Upper lobe of right lung (tissue), 1 donor: ENCODE measurements around the gene KCTD4. TPM values are rescaled to one million over a fixed set of nuclear protein-coding genes. Genes with fewer than 3 reads are reported as not detected.

Source experiments
- ATAC-seq: fragments of 200-7000 bp; cut with Tn5 transposase; one replicate; pipeline ENCODE4 v1.9.1; 2020; ENCODE audit warnings: mild to moderate bottlenecking, moderate library complexity
- DNase-seq: peaks from one replicate; pipeline ENCODE4 v3.0.0-alpha.2; 2020
- H3K27ac ChIP-seq: fragments of 200-600 bp; one replicate; pipeline ENCODE4 v1.8.0; 2022
- H3K27me3 ChIP-seq: fragments of 200-600 bp; one replicate; pipeline ENCODE4 v1.8.0; 2022; ENCODE audit warnings: mild to moderate bottlenecking
- H3K36me3 ChIP-seq: fragments of 200-600 bp; one replicate; pipeline ENCODE4 v1.8.0; 2022
- H3K4me1 ChIP-seq: fragments of 200-600 bp; one replicate; pipeline ENCODE4 v1.8.0; 2022
- H3K4me3 ChIP-seq: fragments of 200-600 bp; one replicate; pipeline ENCODE4 v1.8.0; 2022; ENCODE audit warnings: mild to moderate bottlenecking
- H3K9me3 ChIP-seq: fragments of 200-600 bp; one replicate; pipeline ENCODE4 v1.8.0; 2022
- intact Hi-C: fragments of 100-400 bp; cut with DNase I; formaldehyde crosslinking; loops from one replicate; pipeline ENCODE4 v1.11.0; 2022
- total RNA-seq: library from RNA; stranded (reverse); fragmentation: NEBNext Ultra II Directional; extraction: Animal tissue kit (Norgen Biotek cat#: 25700); gene quantifications from one replicate; pipeline ENCODE4 v1.2.1, GENCODE V29; 2021
- TF ChIP-seq, protein P1 (sequence below): fragments of 200-600 bp; IDR thresholded peaks from one replicate; pipeline ENCODE4 v1.8.0; 2022; ENCODE audit warnings: antibody characterized with exemption
- donor health status: DM: no; HTN: yes; CAD: no; lungs with severe emphysema.

KCTD4 gene
- total RNA-seq, 1 donor from 2014 or later, result not detected

DNA sequence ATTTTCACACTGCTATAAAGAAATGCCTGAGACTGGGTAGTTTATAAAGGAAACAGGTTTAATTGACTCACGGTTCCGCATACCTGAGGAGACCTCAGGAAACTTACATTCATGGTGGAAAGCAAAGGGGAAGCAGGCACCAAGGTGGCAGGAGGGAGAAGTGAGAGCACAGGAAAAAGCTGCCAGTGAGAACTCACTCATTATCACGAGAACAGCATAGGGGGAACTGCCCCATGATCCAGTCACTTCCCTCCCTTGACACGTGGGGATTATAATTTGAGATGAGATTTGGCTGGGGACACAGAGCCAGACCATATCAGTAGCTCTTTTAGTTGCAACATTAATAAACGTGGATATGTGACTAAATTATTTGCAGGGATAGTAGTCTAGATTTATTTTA lies 4.3 kb upstream of the KCTD4 start:
- H3K27ac ChIP-seq, result no peak overlapping the region
- DNase-seq (no peak), ATAC-seq (no peak)
- TF ChIP-seq, protein P1, sequence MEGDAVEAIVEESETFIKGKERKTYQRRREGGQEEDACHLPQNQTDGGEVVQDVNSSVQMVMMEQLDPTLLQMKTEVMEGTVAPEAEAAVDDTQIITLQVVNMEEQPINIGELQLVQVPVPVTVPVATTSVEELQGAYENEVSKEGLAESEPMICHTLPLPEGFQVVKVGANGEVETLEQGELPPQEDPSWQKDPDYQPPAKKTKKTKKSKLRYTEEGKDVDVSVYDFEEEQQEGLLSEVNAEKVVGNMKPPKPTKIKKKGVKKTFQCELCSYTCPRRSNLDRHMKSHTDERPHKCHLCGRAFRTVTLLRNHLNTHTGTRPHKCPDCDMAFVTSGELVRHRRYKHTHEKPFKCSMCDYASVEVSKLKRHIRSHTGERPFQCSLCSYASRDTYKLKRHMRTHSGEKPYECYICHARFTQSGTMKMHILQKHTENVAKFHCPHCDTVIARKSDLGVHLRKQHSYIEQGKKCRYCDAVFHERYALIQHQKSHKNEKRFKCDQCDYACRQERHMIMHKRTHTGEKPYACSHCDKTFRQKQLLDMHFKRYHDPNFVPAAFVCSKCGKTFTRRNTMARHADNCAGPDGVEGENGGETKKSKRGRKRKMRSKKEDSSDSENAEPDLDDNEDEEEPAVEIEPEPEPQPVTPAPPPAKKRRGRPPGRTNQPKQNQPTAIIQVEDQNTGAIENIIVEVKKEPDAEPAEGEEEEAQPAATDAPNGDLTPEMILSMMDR, result no peak
- H3K9me3 ChIP-seq, result no peaks in the 10 kb centered on the region
- no peak overlapping the region for H3K4me3 ChIP-seq
- peaks cover 4% of the 10 kb centered on the region for H3K4me1 ChIP-seq
- intact Hi-C loops, result no loop called here
- no peaks in the 10 kb centered on the region for H3K27me3 ChIP-seq
- peaks cover 6% of the 10 kb centered on the region for H3K36me3 ChIP-seq

DNA sequence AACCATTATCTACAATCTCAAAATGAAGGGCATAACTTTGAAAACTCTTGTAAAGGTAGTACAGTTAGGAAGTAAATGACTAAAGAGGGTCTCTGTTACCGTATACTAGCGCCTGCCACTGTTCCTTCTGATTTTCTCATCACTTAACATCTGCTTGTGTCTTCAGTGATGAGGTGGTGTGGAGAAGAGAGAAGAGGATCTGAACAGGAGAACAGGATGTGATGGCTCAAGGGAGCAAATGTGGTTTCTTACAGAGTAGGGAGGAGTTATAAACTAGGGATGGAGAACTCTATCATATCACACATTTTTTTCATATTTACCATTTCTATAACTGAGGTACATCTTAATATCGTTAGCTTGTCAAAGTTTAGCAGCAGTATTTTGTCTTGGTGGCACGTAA lies 1.1 kb downstream of the KCTD4 start:
- Histone ChIP-seq H3K27me3 (no peaks in the 10 kb centered on the region), H3K4me1 (peaks cover 11% of the 10 kb centered on the region), H3K4me3 (no peak overlapping the region), H3K9me3 (no peaks in the 10 kb centered on the region), H3K27ac (no peak overlapping the region), H3K36me3 (no peaks in the 10 kb centered on the region)
- no peak for ATAC-seq
- intact Hi-C loops, result no loop called here
- DNase-seq, result no peak
- TF ChIP-seq, protein P1, result no peak

DNA sequence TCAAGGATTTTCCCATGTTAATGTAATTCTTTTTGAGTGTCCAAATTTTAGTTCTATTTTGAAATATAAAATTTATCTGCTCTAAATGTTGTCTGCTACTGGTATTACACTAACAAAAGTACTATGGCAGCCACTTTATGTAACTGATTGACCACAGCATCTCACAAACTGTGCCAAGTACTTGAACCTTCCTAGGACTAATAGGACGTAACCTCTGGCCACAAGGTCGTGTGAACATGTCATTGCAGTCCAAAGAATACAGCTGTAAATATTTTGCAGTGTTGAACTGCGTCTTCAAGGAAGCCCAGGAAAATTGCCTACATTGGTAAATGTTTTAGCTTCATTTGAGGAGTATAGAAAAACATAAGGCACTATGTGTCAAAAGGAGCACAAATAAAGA lies 1.9 kb downstream of the KCTD4 start:
- H3K27ac ChIP-seq, result no peak overlapping the region
- H3K36me3 ChIP-seq, result no peaks in the 10 kb centered on the region
- TF ChIP-seq, protein P1, result no peak
- H3K27me3 ChIP-seq, result no peaks in the 10 kb centered on the region
- H3K4me3 ChIP-seq, result no peak overlapping the region
- peaks cover 16% of the 10 kb centered on the region for H3K4me1 ChIP-seq
- intact Hi-C loops, result no loop called here
- no peak for DNase-seq
- no peaks in the 10 kb centered on the region for H3K9me3 ChIP-seq
- no peak for ATAC-seq

DNA sequence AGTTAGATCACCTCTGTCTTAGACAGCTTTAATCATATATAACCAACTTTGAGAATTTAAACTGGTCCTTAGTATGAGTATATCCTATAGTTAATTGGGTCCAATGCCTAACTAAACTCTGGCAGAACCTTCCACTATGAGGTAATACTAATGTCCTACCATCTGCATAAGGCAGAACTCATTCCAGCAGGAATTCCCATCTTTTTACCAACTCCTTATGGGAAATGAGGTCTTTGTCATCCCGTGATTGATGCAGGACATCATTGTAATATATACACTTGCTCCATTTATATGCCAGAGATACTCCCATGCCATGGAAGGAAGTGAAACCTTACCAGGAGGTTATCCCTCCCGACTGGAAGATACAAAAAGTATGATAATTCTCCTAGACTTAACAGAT lies 2.8 kb downstream of the KCTD4 start:
- intact Hi-C loops, result no loop called here
- TF ChIP-seq, protein P1, result no peak
- ATAC-seq (no peak), DNase-seq (no peak)
- H3K9me3 ChIP-seq, result no peaks in the 10 kb centered on the region
- H3K27me3 ChIP-seq, result no peaks in the 10 kb centered on the region
- no peak overlapping the region for H3K27ac ChIP-seq
- H3K36me3 ChIP-seq, result no peaks in the 10 kb centered on the region
- H3K4me1 ChIP-seq, result peaks cover 16% of the 10 kb centered on the region
- no peak overlapping the region for H3K4me3 ChIP-seq

DNA sequence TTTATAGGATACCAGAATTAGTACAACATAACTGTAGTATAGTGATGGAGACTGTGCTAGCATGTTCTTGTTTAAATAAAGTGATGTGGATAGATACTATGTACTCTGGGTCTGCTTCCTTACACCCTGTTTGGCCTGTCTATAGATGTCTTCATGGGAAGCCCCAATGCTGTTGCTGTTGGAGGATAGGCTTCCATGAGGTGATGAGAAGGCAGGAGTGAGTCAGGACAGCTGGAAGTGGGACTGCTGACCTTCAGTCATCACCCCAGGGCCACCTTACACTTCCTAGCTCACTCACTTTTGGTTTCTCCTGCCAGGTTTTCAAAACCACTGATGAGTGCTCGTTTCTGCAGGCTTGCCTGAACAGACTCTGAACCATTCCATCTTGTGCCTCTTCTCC lies 4.2 kb downstream of the KCTD4 start:
- TF ChIP-seq, protein P1, result no peak
- Histone ChIP-seq H3K4me3 (no peak overlapping the region), H3K4me1 (peaks cover 16% of the 10 kb centered on the region), H3K9me3 (no peaks in the 10 kb centered on the region), H3K27me3 (no peaks in the 10 kb centered on the region), H3K36me3 (no peaks in the 10 kb centered on the region), H3K27ac (no peak overlapping the region)
- ATAC-seq (no peak), DNase-seq (no peak)
- intact Hi-C loops, result no loop called here

DNA sequence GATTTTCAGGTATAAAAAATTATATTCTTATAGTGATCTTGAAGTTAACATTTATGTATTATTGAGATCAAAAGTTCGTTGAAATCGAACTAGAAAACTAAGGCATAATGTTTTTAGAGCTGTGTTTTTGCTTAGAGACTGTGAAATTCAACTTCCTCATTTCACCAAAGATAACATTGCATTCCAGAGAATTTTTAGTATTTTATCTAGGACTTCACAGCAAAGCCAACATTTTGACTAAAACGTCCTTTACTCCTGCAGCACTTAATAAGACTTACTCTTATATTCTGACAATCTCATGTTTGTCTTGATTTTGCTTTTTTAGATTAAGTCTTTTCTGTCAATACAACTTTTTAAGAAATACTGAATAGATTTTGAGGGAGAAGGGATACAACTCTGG lies 4.7 kb downstream of the KCTD4 start:
- Histone ChIP-seq H3K27ac (no peak overlapping the region), H3K4me1 (peaks cover 16% of the 10 kb centered on the region), H3K36me3 (no peaks in the 10 kb centered on the region), H3K27me3 (no peaks in the 10 kb centered on the region), H3K9me3 (no peaks in the 10 kb centered on the region), H3K4me3 (no peak overlapping the region)
- TF ChIP-seq, protein P1, result no peak
- no peak for DNase-seq
- intact Hi-C loops, result no loop called here
- no peak for ATAC-seq
